Adrenal gland (tissue), 5 donors: ENCODE data around the gene LRRN4CL.

Source experiments
- CTCF ChIP-seq, 6 experiments: fragments of 450-650 bp in 4 of 6; fragments of 200-600 bp in 2 of 6; sonication (generic) in 1 of 6; IDR thresholded peaks; 1 replicate in 5 of 6; 2 replicates in 1 of 6; pipeline versions ENCODE4 v1.5.1 to v1.8.0; 2016 to 2021; ENCODE audit warnings: antibody characterized with exemption in 6 of 6, mild to moderate bottlenecking in 2 of 6, moderate library complexity in 1 of 6
- POLR2A ChIP-seq, 2 donors: fragments of 450-650 bp; IDR thresholded peaks; one replicate each; pipeline ENCODE4 v1.6.1; 2017; ENCODE audit warnings: antibody characterized with exemption in 2 of 2, mild to moderate bottlenecking in 2 of 2, moderate library complexity in 1 of 2
- donor health status: DM: no; HTN: no; CAD: no.

- TF ChIP-seq POLR2A (IDR thresholded peaks at IDR 0.05) (no peak), CTCF (IDR thresholded peaks at IDR 0.05) (no peak)
These were observed 839 bp downstream of the LRRN4CL start for GRCh38 chr11:62688491-62688890.
